ENCODE results near the gene TRAPPC6A.

The TRAPPC6A gene

GRCh38 chr19:45145270-45146189 lies 32.5 kb downstream of the TRAPPC6A start:
- DNase-seq = no peak

DNA sequence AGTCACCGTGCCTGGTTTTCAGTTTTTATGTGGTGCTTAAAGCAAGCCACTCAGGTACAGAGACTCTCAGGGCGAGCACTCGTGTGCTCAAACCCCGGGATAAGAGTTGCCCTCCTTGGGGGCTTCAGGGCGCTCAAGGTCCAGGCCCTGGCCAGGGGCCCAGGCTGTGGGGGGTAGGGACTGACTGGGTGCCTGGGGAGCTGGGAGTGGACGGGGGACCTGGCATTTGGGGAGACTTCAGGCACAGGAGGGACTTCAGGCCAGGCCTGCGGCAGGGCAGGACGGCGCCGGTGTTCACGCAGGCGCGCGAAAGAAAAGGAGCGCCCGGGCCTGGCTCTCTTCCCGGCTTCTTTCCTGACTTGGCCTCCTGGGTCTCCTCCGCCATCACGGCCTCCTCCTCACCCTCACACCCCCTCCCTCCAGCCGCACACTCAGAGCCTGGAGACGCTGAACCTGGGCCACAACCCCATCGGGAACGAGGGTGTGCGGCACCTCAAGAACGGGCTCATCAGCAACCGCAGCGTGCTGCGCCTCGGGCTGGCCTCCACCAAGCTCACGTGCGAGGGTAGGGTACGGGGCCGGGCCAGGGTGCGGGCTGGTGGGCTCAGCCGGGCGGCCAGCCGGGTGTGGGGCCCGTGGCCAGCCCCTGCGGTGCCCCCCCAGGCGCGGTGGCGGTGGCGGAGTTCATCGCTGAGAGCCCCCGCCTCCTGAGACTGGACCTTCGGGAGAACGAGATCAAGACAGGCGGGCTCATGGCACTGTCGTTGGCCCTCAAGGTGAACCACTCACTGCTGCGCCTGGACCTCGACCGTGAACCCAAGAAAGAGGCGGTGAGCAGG lies 33.4 kb downstream of the TRAPPC6A start:
- DNase-seq = no peak

- no peak for DNase-seq
Observed at GRCh38 chr19:45142726-45143110, 35.3 kb downstream of the TRAPPC6A start.

GRCh38 chr19:45142016-45142725 lies 35.9 kb downstream of the TRAPPC6A start:
- no peak for DNase-seq

- DNase-seq = no peak
Observed at GRCh38 chr19:45141203-45141900, 36.7 kb downstream of the TRAPPC6A start.

DNA sequence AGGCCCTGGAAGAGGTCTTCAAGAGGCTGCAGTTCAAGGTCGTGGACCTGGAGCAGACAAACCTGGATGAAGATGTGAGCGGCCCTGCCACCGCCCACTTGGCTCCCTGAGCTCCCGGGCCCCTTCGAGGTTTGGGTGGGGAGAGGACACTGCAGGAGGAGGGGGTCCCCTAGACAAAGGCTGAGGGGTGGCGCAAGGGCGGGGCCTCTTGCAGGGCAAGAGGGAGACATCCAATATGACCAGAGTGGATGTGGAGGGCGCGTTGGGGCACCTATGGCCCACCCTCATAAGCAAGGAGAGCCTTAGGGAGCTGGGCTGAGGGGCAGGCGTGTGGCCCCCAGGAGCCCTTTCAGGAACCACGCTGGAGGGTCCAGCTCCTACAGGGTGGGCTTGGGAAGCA lies 37.5 kb downstream of the TRAPPC6A start:
- no peak for DNase-seq

GRCh38 chr19:45140144-45140503 lies 37.9 kb downstream of the TRAPPC6A start:
- no peak for DNase-seq

- DNase-seq = no peak
Observed at GRCh38 chr19:45139286-45140143, 38.5 kb downstream of the TRAPPC6A start.

DNA sequence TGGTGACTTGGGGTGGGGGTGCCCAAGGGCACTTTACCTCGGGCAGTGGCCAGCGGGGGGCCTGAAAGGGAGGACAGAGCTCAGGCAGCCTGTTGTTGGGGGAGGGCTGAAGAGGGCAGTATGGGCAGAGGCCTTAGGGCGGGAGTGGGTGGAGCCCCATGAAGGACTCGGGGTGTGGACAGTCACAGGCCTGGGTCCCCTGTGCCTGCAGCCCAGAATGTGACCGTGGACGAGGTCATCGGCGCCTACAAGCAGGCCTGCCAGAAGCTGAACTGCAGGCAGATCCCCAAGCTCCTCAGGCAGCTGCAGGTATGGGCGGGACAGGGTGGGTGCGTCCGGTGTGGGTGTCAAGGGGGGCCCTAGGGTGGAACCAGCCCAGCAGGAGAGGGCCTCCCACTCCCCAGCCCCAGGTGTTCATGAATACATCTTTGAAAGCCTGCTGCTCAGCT lies 39.7 kb downstream of the TRAPPC6A start:
- no peak for DNase-seq

DNA sequence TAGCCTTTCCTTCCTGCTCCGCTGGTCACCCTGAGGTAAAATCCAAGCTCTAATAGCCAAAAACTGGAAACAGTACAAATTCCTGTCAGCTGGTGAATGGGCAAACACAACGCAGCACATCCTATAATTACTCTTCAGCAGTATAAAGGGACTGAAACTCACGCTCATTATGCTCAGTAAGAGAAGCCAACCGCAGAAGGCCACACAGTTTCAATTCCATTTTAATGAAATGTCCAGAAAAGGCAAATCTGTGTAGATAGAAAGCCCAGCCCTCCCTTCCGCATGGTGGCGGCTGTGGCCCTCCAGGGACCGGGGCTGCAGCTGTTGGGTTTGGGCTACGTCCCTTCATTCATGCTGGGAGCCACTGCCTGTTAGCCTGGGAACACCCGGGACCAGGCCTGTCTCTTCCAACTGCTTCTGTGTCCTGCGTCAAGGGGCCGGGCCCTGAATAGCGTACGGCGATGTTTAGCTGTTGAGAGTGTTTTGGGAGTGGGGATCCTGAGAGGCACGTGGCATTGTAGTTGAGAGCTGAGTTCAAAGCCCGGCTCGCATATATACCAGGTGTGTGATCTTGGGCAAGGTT lies 40.8 kb downstream of the TRAPPC6A start:
- no peak for DNase-seq

DNA sequence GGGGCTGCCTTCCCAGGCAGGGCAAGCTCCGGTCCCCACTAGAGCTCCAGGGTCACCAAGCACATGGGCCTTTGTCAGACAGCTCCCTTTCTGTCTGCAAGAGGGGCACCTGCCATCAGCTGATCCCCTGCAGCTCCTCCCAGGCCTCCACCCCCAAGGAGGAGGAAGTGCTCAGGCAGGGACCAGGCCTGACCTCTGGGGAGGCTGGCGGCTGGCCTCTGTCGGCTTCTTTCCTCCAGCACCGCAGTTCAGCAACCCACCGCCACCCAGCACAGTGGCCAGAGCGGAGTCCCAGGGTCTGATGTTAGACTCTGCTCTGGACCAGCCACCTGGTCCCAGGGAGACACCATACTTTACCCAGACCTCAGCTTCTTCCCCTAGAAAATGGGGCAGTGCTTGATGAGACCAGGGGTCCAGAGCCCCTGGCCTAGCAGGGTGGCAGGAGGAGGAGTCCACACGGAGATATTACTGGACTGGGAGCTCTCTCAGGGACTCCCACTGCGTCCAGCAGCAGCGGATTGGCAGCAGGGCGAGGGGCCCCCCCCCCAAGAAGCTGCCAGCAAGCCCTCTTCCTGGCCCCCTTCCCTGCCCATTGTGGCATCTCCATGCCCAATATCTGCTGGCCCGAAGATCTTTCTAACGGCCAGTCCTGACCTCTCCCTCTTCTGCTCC lies 41.4 kb downstream of the TRAPPC6A start:
- no peak for DNase-seq

DNA sequence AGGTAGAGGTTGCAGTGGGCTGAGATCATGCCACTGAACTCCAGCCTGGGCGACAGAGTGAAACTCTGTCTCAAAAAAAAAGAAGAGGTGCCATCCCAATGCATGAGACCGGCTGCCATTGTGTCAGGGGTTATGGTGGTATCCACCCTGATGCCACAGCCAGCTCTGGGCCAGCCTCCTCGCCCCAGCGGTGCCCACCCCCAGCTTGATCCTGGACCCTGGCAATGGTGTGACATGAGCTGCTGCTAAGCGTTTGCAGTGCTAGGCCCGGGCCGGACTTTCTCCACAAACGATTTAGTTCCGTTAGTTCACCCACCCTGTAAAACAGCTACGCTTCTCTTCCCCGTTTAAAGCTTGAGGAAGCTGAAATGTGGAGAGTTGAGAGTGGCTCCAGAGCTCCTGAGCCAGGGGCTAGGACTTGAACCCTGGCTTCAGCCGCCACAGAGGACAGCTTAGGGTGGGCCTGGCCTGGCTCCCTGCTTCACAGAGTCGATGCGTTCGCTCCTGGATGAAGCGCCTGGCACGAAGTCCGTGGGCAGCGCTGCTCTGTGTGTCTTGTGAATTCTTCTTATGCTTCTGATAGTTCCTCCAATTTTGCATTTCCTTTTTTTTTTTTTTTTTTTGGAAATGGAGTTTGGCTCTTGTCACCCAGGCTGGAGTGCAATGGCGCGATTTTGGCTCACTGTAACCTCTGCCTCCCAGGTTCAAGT lies 42.7 kb downstream of the TRAPPC6A start:
- DNase-seq = no peak

DNA sequence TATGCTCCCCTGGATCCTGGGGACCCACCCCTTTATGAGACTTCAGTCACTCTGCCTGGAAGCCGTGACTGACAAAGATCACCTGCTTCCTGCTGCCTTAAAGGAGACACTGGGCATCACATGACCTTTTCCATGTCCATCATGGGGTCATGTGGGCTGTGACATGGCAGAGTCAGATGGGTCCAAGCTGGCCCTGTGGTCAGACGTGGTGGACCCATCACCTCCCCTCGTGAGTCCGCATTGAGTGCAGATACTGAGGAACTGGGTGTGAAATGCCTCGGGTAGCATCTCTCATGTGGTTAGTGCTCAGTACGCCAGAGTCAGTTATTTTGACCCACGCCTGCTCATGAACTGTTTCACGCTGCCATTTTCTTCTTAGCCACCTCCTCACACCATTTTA lies 44.4 kb downstream of the TRAPPC6A start:
- no peak for DNase-seq

GRCh38 chr19:45130888-45131615 lies 47.0 kb downstream of the TRAPPC6A start:
- DNase-seq = no peak

- no peak for DNase-seq
Observed at GRCh38 chr19:45130236-45130635, 47.8 kb downstream of the TRAPPC6A start.

DNA sequence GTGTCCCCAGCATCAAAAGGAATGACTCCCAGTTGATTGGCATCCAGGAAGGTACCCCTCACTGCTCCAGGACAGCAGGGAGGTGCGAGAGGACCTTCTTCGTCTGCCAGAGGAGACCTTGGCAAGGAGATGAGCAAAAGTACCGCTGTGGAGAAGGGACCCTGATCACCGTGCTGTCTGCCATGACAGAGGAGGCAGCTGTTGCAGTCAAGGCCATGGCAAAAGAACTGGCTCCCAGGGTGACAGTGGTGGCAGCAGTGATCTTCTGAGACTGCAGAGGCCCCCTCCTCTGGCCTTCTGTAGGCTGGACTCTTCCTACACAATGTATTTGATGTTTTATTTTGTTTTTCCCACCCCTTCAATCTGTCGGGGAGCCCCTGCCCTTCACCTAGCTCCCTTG lies 49.2 kb downstream of the TRAPPC6A start:
- DNase-seq = no peak

DNA sequence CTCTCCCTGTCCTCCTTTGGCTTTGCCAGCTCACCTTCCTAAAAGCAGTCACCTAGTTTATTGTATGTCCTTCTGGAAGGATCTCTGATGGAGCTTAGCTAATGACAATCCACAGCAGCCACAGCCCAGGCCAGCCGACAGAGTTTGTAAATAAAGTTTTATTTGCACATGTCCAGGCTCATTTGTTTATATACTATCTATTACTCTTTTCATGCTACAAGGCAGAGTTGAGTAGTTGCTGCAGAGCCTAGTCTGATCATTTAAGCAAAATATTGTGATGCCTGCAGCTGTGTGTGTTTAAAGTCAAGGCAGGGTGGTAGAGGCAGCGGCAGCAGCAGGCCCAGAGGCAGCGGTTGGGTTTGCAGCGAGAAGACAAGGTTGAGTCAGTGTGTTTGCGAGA lies 49.9 kb downstream of the TRAPPC6A start:
- DNase-seq = no peak

DNA sequence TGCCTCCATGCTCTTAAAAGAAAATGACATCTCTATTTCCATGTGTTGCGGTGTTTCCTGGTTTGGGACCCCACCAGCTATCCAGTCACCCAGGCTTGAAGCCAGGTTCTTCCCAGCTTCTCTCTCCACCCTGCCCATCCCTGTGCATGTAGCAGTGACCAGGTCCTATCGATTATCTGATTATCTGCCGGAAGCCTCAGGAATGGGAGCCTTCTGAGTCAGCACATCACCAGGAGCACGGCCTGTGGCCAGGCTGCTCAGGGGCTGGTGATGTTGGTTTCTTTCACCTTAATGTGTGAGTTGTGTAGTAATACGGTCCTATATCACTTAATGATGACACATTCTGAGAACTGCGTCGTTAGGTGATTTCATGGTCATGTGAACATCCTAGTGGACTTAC lies 51.4 kb downstream of the TRAPPC6A start:
- DNase-seq = no peak

DNA sequence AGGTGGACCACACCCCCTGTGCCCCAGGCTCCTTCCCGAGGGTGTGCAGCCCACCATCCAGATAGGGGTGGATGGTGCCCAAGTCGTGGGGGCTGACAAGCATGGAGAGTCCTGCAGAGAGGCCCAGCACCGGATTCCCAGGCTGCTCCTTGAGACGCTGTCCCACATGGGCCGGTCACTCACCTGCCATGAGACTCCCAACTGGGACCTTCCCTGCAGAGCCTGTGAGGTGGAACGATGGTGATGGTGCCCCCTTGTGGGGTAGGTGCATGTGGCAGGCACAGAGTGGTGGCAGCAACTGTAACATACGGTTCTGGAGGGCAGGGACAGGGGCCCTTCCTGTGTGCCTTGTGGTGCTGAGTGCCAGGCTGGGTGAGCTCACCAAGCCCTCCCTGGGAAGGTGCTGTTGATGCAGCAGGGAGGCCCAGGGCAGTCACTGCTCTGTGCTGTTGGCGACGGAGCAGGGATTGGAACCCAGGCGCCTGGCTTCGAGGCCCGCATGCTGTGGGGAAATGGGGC lies 52.0 kb downstream of the TRAPPC6A start:
- no peak for DNase-seq

All from NCI-H446 treated with DMSO at 0.1 percent for 48 hours (cell line).